HG02840 (cell line): ENCODE measurements around the gene PRSS8.
"Not testable (repeated sequence)": the region's sequence is repeated elsewhere in the genome, so short reads cannot be mapped to it uniquely, and the experiment has no call there.

Experiments used
- ATAC-seq: cut with Tn5 transposase; IDR thresholded peaks from one replicate; pipeline ENCODE4 v1.9.1; 2021; ENCODE audit warnings: mild to moderate bottlenecking, moderate library complexity, moderate number of reproducible peaks; ENCODE audit not compliant: unreplicated experiment, low FRiP score

The PRSS8 gene

GRCh38 chr16:31135535-31136286 lies at the start of gene PRSS8:
PRSS8 (minus strand) TSS chr16:31135727; CDS start chr16:31135498, 229 bp downstream.
- no peak for ATAC-seq

GRCh38 chr16:31184888-31185287 lies 49.4 kb upstream of the PRSS8 start:
- no peak for ATAC-seq

- no peak for ATAC-seq
Observed at GRCh38 chr16:31183432-31184428, 48.2 kb upstream of the PRSS8 start.

- ATAC-seq = no peak
Observed at GRCh38 chr16:31182391-31182790, 46.9 kb upstream of the PRSS8 start.

- ATAC-seq = no peak
Observed at GRCh38 chr16:31181102-31181830, 45.7 kb upstream of the PRSS8 start.

- ATAC-seq = peak; percentile 75
Observed at GRCh38 chr16:31179747-31180459, 44.4 kb upstream of the PRSS8 start, which contains the start of gene FUS. FUS (plus strand) TSS chr16:31180139; CDS start chr16:31180215, 76 bp downstream.

- no peak for ATAC-seq
Observed at GRCh38 chr16:31179219-31179746, 43.8 kb upstream of the PRSS8 start.

- no peak for ATAC-seq
Observed at GRCh38 chr16:31177136-31177535, 41.6 kb upstream of the PRSS8 start.

GRCh38 chr16:31170048-31170447 lies 34.5 kb upstream of the PRSS8 start:
- not testable (repeated sequence) for ATAC-seq

GRCh38 chr16:31168848-31169247 lies 33.3 kb upstream of the PRSS8 start:
- no peak for ATAC-seq

GRCh38 chr16:31167315-31167714 lies 31.8 kb upstream of the PRSS8 start:
- ATAC-seq = no peak

GRCh38 chr16:31157136-31157535 lies 21.6 kb upstream of the PRSS8 start:
- ATAC-seq = no peak

- not testable (repeated sequence) for ATAC-seq
Observed at GRCh38 chr16:31150976-31151375, 15.4 kb upstream of the PRSS8 start.

GRCh38 chr16:31149894-31150890 lies 14.7 kb upstream of the PRSS8 start, which contains the start of gene PRSS36:
PRSS36 (minus strand) TSS chr16:31150066; CDS start chr16:31150035, 31 bp downstream.
- no peak for ATAC-seq

- ATAC-seq = no peak
Observed at GRCh38 chr16:31149332-31149731, 13.8 kb upstream of the PRSS8 start.

- ATAC-seq = no peak
Observed at GRCh38 chr16:31148896-31149295, 13.4 kb upstream of the PRSS8 start.

- no peak for ATAC-seq
Observed at GRCh38 chr16:31148281-31148728, 12.8 kb upstream of the PRSS8 start.

GRCh38 chr16:31147574-31147973 lies 12.0 kb upstream of the PRSS8 start:
- no peak for ATAC-seq
